GM12873 (cell line): ENCODE data around the gene TMC2.

Experiments
- TF ChIP-seq, protein P1 (sequence below): IDR thresholded peaks from 2 replicates; pipeline ENCODE4 v1.5.1; 2012; ENCODE audit warnings: low read depth, mild to moderate bottlenecking, moderate library complexity, low read length, control low read depth; ENCODE audit not compliant: insufficient read depth; ENCODE audit errors: missing control alignments

TMC2 gene

DNA sequence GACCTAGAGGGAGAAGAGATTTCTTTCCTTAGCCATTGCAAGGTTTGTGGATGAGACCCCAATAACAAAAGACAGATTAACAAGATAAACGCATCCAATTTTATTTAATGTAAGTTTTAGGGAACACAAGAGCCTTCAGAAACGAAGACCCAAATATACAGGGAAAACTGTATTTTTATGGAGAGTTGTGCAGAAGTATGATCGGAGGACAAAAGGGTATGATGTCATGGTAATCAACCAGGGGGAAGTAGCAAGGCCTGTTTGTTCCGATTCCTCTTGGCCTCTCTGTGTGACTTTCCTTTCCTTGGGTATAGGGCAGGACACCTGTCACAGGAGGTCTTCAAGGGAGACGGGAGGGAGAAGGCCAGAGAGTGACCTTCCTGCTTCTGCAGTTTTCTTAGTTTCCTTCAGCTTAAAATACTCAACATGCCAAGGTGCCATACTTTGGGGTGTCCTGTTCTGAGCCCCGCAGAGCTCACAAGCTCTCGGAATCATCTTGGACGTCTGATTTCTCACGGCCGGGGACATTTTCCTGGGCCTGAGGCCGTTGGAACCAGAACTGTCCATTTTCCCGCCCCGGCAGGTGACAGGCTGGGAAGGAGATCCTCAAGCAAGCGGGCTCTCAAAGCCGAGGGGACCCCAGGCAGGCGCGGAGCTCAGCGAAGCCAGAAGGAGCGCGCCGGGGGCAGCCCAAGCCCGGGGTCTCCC, 21.7 kb downstream of the TMC2 start:
- TF ChIP-seq, protein P1, sequence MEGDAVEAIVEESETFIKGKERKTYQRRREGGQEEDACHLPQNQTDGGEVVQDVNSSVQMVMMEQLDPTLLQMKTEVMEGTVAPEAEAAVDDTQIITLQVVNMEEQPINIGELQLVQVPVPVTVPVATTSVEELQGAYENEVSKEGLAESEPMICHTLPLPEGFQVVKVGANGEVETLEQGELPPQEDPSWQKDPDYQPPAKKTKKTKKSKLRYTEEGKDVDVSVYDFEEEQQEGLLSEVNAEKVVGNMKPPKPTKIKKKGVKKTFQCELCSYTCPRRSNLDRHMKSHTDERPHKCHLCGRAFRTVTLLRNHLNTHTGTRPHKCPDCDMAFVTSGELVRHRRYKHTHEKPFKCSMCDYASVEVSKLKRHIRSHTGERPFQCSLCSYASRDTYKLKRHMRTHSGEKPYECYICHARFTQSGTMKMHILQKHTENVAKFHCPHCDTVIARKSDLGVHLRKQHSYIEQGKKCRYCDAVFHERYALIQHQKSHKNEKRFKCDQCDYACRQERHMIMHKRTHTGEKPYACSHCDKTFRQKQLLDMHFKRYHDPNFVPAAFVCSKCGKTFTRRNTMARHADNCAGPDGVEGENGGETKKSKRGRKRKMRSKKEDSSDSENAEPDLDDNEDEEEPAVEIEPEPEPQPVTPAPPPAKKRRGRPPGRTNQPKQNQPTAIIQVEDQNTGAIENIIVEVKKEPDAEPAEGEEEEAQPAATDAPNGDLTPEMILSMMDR: no peak

DNA sequence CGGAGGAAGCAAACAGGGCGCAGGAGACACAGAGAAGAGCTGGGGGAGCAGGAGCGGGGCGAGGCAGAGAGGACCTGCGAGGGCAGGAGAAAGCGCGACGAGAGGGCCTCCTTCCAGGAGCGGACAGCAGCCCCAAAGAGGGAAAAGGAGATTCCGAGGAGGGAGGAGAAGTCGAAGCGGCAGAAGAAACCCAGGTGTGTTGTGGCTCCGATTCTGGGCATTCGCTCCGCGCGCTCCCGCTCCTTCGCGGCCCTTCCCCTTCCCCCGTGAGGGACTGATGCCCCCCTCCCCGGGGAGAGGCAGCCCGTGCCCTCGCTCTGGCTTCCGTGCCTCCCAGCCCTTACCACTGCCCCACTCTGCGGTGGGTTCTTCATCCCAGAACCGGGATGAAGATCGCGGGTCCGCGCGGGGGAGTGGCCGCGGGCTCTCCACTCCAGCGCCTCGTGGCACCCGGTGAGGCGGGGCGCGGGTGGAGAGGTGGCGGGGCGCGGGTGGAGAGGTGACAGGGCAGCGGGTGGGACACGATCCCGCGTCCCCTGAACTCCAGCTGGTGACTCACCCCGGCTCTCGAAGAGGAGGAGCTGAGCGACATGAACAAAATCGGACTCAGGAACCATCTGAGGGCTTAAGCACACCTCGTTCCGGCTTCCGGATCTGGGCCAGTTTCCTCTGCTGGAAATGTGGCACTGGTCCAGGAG, 22.4 kb downstream of the TMC2 start:
- TF ChIP-seq, protein P1: no peak

DNA sequence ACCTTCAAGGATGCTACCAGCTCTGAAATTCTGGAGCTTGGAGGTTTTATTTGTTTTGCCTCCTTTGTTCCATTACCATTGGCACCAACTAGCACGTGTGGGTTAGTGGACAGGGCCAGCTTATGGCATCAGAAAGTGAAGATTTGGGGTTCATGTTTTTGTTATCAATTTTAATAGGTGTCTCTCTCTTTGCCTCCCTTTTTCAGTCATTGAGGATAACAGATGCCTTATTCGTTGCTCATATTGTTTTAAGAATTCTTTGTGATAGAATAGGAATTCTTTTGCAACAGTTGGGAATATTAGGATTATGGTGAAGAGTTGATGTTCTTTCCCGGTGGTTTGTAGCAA, 22.9 kb downstream of the TMC2 start:
- TF ChIP-seq, protein P1: no peak

DNA sequence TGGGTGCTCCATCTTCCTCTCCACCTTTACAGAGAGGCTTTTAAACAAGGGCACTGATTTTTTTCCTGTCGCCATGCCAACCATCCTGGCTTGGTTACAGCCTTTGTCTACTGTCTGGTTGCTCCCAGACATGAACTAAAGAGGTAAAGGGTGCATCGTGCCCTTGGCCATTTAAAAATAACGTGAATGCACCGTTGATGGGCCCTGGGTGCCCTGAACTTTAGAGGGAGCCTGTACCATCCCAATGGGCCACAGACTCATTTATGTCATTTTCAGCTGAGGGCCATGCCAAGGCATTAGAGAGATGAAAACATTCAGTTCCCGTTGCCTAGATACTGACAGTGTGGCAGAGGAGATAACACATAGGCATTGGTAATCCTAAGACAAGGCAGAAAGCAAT, 23.3 kb downstream of the TMC2 start:
- TF ChIP-seq, protein P1: no peak

DNA sequence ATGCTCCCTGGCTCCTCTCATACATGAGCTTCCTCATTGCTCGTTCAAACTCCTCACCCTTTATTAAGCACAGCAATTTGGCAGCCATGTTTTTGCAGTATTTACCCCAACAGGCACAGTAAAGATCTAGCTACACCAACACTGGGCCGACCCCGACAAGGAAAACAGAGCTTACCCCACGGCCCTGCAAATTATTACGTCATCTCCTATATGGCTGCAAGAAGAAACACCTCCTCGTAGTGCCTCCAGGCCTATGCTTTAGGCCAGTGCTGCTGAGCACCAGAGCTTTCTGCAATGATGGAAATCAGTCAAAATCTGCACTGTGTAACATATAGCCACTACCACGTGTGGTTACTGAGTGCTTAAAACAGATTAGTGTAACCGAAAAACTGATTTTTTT, 26.7 kb downstream of the TMC2 start:
- TF ChIP-seq, protein P1: no peak

DNA sequence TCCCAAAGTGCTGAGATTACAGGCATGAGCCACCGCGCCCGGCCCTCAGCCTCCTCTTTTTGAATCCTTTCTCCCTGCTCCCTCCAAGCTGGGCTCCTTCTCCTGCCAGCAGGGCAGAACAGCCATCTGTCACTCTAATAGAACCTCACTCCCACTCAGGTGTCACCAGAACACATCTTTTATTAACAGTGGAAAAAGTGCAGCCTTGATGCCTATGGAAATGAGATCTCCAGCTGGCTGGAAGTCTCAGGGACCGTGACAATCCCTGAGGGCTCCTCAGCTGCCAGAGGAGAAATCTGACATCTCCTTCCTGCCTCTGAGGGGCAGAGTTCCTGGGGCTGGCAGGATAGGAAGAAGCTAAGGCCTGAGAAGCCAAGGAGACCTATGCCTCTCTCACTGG, 28.0 kb downstream of the TMC2 start:
- TF ChIP-seq, protein P1: no peak

DNA sequence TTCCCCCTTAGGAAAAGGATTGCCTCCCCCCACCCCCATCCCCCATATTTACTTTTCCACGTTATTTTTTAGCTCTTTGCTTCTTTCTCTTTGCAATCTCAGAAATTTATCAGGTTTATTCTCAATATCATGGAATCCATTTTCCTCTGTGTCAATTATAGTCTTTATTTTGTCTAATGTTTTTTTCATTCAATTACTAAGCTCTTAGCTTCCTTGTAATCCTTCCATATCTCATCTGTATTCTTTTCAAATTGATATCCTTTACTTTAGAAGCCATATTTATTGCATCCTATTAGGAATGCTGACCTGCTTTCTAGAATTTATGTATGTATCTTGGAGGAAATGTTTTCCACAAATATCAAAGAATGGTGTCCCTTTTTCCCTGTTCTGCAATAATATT, 39.3 kb downstream of the TMC2 start:
- TF ChIP-seq, protein P1: no peak
